Gastroesophageal sphincter (tissue), 4 donors: ENCODE measurements around the gene GJE1. TPM values are rescaled to one million over a fixed set of nuclear protein-coding genes. Genes with fewer than 3 reads are reported as not detected.

Experiments
- ATAC-seq: fragments of 150-250 bp; one replicate; pipeline ENCODE4 v1.9.1; 2016; ENCODE audit warnings: mild to moderate bottlenecking, moderate library complexity
- H3K27ac ChIP-seq, 4 donors: fragments of 200-600 bp; sonication (generic) in 3 of 4; 1 replicate in 3 of 4; 2 replicates in 1 of 4; pipeline ENCODE4 v1.5.1; 2016 to 2019
- H3K27me3 ChIP-seq: fragments of 200-600 bp; sonication (generic); one replicate; pipeline ENCODE4 v1.5.1; 2019
- H3K36me3 ChIP-seq, 2 donors: fragments of 200-600 bp; sonication (generic); one replicate each; pipeline ENCODE4 v1.5.1; 2019; ENCODE audit warnings: control low read depth in 1 of 2
- H3K4me1 ChIP-seq, 3 donors: fragments of 200-600 bp; sonication (generic); 1 replicate in 2 of 3; 2 replicates in 1 of 3; pipeline ENCODE4 v1.5.1; 2016 to 2019; ENCODE audit warnings: control low read depth in 2 of 3
- H3K4me3 ChIP-seq, 2 donors: fragments of 200-600 bp; sonication (generic); one replicate each; pipeline ENCODE4 v1.5.1; 2019; ENCODE audit warnings: mild to moderate bottlenecking in 1 of 2, moderate library complexity in 1 of 2
- H3K9me3 ChIP-seq, 3 donors: fragments of 200-600 bp; sonication (generic); one replicate each; pipeline ENCODE4 v1.5.1; 2017 to 2019; ENCODE audit warnings: control low read depth in 2 of 3
- EP300 ChIP-seq: sonication (generic); formaldehyde crosslinking; IDR thresholded peaks from one replicate; pipeline ENCODE4 v1.6.1; 2017; ENCODE audit warnings: antibody characterized with exemption, mild to moderate bottlenecking
- POLR2A ChIP-seq, 2 donors: fragments of 450-650 bp; IDR thresholded peaks; one replicate each; pipeline ENCODE4 v1.6.1; 2017; ENCODE audit warnings: antibody characterized with exemption in 2 of 2, mild to moderate bottlenecking in 2 of 2, moderate library complexity in 1 of 2
- POLR2AphosphoS5 ChIP-seq: sonication (generic); formaldehyde crosslinking; IDR thresholded peaks from one replicate; pipeline ENCODE4 v1.6.1; 2017; ENCODE audit warnings: antibody characterized with exemption
- WGBS, 2 donors: methylation state at CpG; one replicate each; pipeline ENCODE4 v1.1.5; 2018; ENCODE audit warnings: low coverage in 1 of 2; 5-methylcytosine and 5-hydroxymethylcytosine counted together
- total RNA-seq, 4 donors: library from RNA; depleted of rRNA; stranded (reverse); fragments of >200 nt; gene quantifications; one replicate each; pipeline ENCODE4 v1.1.0, GENCODE V29; 2016
- TF ChIP-seq, protein P1 (sequence below), 4 experiments: fragments of 200-600 bp in 2 of 4; fragments of 450-650 bp in 2 of 4; sonication (generic) in 1 of 4; IDR thresholded peaks; one replicate each; pipeline ENCODE4 v1.5.1; 2017 to 2019; ENCODE audit warnings: antibody characterized with exemption in 4 of 4, mild to moderate bottlenecking in 2 of 4, moderate library complexity in 2 of 4

The GJE1 gene
- total RNA-seq, 4 donors from 2014 or later, result not detected

GRCh38 chr6:142165227-142165626 lies 32.5 kb downstream of the GJE1 start:
- no peaks in the 10 kb centered on the region for H3K9me3 ChIP-seq
- TF ChIP-seq POLR2AphosphoS5, result no peak
- TF ChIP-seq, protein P1, sequence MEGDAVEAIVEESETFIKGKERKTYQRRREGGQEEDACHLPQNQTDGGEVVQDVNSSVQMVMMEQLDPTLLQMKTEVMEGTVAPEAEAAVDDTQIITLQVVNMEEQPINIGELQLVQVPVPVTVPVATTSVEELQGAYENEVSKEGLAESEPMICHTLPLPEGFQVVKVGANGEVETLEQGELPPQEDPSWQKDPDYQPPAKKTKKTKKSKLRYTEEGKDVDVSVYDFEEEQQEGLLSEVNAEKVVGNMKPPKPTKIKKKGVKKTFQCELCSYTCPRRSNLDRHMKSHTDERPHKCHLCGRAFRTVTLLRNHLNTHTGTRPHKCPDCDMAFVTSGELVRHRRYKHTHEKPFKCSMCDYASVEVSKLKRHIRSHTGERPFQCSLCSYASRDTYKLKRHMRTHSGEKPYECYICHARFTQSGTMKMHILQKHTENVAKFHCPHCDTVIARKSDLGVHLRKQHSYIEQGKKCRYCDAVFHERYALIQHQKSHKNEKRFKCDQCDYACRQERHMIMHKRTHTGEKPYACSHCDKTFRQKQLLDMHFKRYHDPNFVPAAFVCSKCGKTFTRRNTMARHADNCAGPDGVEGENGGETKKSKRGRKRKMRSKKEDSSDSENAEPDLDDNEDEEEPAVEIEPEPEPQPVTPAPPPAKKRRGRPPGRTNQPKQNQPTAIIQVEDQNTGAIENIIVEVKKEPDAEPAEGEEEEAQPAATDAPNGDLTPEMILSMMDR (IDR thresholded peaks at IDR 0.05), result no peak
- TF ChIP-seq POLR2A (IDR thresholded peaks at IDR 0.05), result no peak
- no peak for TF ChIP-seq EP300
- WGBS, 2 donors, result 76 to 88% methylated on average over 3 to 4 of the region's 4 CpGs
- H3K36me3 ChIP-seq, result peaks cover 0 to 38% of the 10 kb centered on the region in 2 donors
- no peaks in the 10 kb centered on the region for H3K27me3 ChIP-seq
- H3K27ac ChIP-seq, result no peak overlapping the region
- no peak for ATAC-seq
- H3K4me1 ChIP-seq, result peaks cover 0 to 13% (median 0%) of the 10 kb centered on the region in 3 donors
- no peak overlapping the region for H3K4me3 ChIP-seq

DNA sequence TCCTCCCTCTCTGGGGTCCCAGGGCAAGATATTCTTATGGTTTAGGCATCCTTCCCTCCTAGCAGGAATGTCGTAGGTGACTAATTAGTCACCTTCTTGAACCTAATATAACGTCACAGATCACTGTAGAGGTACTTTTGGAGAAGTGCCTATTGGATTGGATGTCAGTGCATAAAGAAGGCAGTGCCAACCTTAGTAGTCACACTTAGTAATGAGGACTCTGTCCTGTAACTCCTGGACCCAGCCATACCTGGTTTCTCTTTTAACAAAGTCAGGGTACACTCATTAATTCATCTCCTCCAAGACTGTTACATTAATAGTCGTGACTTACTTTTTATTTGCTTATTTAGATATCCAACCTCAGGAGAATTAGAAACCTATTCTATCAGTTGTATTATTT lies 34.3 kb downstream of the GJE1 start:
- no peaks in the 10 kb centered on the region for H3K27me3 ChIP-seq
- no peak overlapping the region for H3K4me3 ChIP-seq
- H3K9me3 ChIP-seq, result no peaks in the 10 kb centered on the region
- TF ChIP-seq, protein P1 (IDR thresholded peaks at IDR 0.05), result no peak
- TF ChIP-seq POLR2AphosphoS5 (no peak), EP300 (no peak), POLR2A (IDR thresholded peaks at IDR 0.05) (no peak)
- H3K4me1 ChIP-seq, result peaks cover 0 to 12% (median 0%) of the 10 kb centered on the region in 3 donors
- ATAC-seq, result no peak
- 70 to 89% methylated on average over 3 of the region's 3 CpGs for WGBS, 2 donors
- H3K36me3 ChIP-seq, result peaks cover 0 to 57% of the 10 kb centered on the region in 2 donors
- no peak overlapping the region for H3K27ac ChIP-seq

- Histone ChIP-seq H3K4me1 (peaks cover 0 to 8% (median 0%) of the 10 kb centered on the region in 3 donors), H3K9me3 (no peaks in the 10 kb centered on the region), H3K4me3 (no peak overlapping the region), H3K27me3 (no peaks in the 10 kb centered on the region), H3K36me3 (peaks cover 0 to 61% of the 10 kb centered on the region in 2 donors), H3K27ac (no peak overlapping the region)
- TF ChIP-seq POLR2A (IDR thresholded peaks at IDR 0.05) (no peak), EP300 (no peak), POLR2AphosphoS5 (no peak)
- TF ChIP-seq, protein P1 (IDR thresholded peaks at IDR 0.05), result no peak
- WGBS, 2 donors, result 56 to 75% methylated on average over 2 of the region's 2 CpGs
- ATAC-seq, result no peak
Measured at GRCh38 chr6:142167486-142167885, 34.8 kb downstream of the GJE1 start.

GRCh38 chr6:142171351-142171750 lies 38.6 kb downstream of the GJE1 start:
- H3K36me3 ChIP-seq, result peaks cover 0 to 87% of the 10 kb centered on the region in 2 donors
- ATAC-seq, result no peak
- H3K4me3 ChIP-seq, result no peak overlapping the region
- H3K27me3 ChIP-seq, result no peaks in the 10 kb centered on the region
- H3K9me3 ChIP-seq, result no peaks in the 10 kb centered on the region
- H3K4me1 ChIP-seq, result no peaks in the 10 kb centered on the region
- TF ChIP-seq, protein P1 (IDR thresholded peaks at IDR 0.05), result no peak
- TF ChIP-seq EP300 (no peak), POLR2AphosphoS5 (no peak), POLR2A (IDR thresholded peaks at IDR 0.05) (no peak)
- no peak overlapping the region for H3K27ac ChIP-seq

DNA sequence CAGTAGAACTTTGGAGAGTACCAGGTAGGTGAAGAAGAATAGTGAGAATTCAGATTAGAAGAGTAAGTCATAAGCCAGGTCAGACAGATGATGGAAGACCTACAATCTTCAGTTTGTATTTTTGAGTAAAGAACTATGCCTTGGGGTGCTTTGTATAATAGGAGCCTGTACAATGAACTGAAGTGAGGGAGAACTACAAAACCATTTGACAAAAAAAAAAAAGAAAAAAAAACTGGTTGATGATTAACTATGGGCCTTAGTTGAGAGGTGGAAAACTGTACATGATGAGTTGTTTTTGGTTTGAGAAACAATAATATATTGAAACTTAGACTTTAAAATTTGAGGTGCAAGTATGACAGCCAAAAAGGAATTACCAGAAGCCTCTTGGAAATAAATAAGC lies 40.0 kb downstream of the GJE1 start:
- Histone ChIP-seq H3K27ac (no peak overlapping the region), H3K36me3 (peaks cover 0 to 87% of the 10 kb centered on the region in 2 donors), H3K9me3 (peaks cover 0 to 4% (median 0%) of the 10 kb centered on the region in 3 donors), H3K4me1 (no peaks in the 10 kb centered on the region), H3K27me3 (no peaks in the 10 kb centered on the region), H3K4me3 (no peak overlapping the region)
- ATAC-seq, result no peak
- TF ChIP-seq POLR2A (IDR thresholded peaks at IDR 0.05) (no peak), POLR2AphosphoS5 (no peak), EP300 (no peak)
- TF ChIP-seq, protein P1 (IDR thresholded peaks at IDR 0.05), result no peak
